Epithelial cell of proximal tubule (primary cell): ENCODE measurements around the gene SH2D7. TPM values are rescaled to one million over a fixed set of nuclear protein-coding genes. Genes with fewer than 3 reads are reported as not detected.
A peak's percentile ranks its signal among the peaks of the same experiment; 100 is the strongest.

ENCODE experiments used
- DNase-seq: peaks from one replicate; pipeline ENCODE4 v3.0.0-alpha.2; 2011; ENCODE audit warnings: low read depth
- H3K4me3 ChIP-seq: 2 replicates; pipeline ENCODE4 v1.5.1; 2011; ENCODE audit warnings: low read depth, mild to moderate bottlenecking, low read length
- CTCF ChIP-seq: conservative IDR thresholded peaks from 2 replicates; pipeline ENCODE4 v1.5.1; 2012; ENCODE audit warnings: low read depth, mild to moderate bottlenecking, low read length
- total RNA-seq: library from RNA; depleted of rRNA; stranded (reverse); fragments of >200 nt; gene quantifications from 2 replicates; pipeline ENCODE4 v1.2.3, GENCODE V29; 2015

Gene SH2D7
- total RNA-seq, 1 donor from 2014 or later, result not detected

DNA sequence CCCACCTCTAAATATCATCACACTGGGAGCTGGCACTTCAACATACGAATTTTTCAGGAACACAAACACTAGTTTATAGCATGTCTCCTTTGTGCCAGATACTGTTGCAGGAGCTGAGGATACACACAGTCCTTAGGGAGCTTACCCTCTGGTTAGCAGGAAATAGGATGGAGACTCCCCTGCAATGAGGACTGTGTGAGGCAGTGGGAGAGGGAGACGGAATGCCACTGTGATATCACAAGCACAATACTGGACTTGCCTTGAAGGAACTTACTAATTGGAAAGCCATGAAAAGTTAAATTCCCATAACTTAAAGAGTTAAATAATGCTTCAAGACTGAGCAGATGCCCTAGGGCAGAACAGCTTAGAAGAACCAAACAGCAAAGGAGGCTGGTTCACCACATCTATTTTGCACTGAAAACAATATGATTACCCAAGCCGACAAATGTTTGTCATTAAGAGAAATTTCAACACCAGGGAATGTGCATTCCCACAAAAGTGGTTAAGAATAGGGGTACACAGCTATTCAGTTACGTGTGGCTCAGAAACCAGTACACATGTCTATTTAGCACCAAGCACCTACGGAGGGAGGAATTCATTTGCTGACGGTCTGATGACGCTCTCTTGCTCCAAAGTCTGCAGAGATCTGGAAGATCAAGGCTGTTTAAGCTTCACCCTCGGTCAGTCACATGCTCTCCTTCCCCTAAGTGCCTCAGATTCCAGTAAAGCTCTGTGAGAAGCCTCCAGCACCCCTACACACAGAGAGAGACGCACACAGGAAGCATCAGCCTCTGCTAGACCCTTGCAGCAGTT, 20.1 kb upstream of the SH2D7 start:
- no peak overlapping the region for H3K4me3 ChIP-seq
- DNase-seq, result no peak
- TF ChIP-seq CTCF, result no peak

GRCh38 chr15:78073046-78073787, 19.1 kb upstream of the SH2D7 start:
- no peak for DNase-seq
- no peak for TF ChIP-seq CTCF
- H3K4me3 ChIP-seq, result no peak overlapping the region

DNA sequence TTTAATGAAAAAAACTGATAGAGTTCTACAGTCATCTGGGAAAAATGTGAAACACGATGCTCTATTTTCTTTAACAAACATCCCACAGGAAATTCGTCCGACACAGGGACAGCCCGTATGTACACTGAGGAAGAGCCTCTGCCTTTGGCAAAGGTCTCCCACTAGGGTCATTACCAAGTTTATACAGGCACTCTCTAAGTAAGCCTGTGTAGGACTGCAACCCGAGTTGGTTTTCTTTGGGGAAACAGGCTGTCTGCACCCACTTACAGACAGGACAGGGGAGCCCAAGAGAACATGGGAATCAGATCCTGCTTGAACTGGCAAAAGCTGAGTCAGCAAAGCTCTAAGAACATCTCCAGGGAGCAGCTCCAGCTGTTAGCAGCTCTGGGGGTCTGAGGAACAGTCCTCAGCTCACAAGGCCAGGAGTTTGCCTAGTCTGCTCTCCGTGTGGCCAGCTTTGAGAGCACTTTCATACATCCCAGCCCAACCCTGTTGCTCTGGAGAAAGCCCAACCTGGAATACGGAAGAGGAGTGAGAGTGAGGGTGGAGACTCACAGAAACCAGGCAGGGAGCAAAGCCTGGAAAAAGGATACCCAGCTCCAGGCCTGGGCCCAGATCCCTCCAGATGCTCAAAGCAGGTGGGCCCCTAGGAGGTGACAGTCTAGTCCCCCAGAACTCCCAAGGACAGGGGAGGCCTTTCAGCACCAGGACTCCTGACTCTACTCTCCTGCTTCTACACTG, 16.7 kb upstream of the SH2D7 start:
- peak overlapping the region; percentile 64 for H3K4me3 ChIP-seq
- no peak for DNase-seq
- no peak for TF ChIP-seq CTCF

GRCh38 chr15:78076231-78077052, 15.9 kb upstream of the SH2D7 start:
- H3K4me3 ChIP-seq, result peak overlapping the region; percentile 64
- no peak for DNase-seq
- peak; percentile 12 for TF ChIP-seq CTCF

DNA sequence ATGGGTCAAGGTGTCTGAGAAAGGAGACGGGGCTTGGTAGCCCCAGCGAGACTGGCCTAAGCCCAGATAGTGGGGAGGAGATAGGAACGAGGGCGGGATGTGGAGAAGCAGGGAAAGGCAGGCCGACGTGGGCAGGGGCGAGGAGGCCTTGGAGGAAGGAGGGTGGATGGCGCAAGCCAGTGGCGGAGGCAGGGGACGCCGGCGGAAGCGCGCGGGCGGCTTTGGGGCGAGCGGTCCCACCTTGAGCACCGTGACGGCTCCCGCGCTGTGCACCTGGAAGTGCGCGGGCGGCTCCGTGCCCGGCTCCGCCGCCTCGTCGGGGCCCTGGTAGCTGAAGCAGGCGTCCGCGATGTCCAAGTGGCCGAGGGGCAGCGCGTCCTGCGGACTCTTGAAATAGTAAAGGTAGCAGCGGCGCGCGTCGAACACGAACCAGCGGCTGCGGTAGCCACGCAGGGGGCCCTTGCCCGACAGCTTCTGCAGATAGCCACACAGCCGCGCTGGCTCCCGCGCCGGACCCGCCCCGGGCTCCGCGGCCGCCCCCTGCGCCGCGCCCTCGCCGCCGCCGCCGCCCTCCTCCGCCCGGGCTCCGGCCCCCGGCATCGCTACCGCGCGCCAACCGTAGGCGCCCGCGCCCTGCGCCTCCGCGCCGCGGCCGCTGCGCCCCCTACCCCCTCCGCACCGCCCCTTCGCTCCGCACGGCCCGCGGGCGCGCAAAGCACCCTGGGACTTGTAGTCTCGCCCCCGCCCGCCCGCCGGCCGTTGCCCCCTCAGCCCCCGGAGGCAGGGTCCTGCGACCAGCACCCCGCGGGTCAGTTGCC, 15.1 kb upstream of the SH2D7 start, which contains the start of gene TBC1D2B:
TSS of gene TBC1D2B (minus strand) at position 659 of the 818 bp plus-strand sequence. CDS start at position 600, 59 bp downstream.
- DNase-seq, result no peak
- H3K4me3 ChIP-seq, result peak within 1 kb of the TSS; percentile 64
- no peak for TF ChIP-seq CTCF

- DNase-seq, result no peak
- TF ChIP-seq CTCF, result no peak
- peak overlapping the region; percentile 64 for H3K4me3 ChIP-seq
These were observed 14.5 kb upstream of the SH2D7 start for GRCh38 chr15:78077871-78078210.
